CD4-positive, CD25-positive, alpha-beta regulatory T cell (primary cell): ENCODE measurements around the gene TESMIN. TPM values are rescaled to one million over a fixed set of nuclear protein-coding genes. Genes with fewer than 3 reads are reported as not detected.

Source experiments
- ATAC-seq, 2 donors: fragments of 150-1000 bp; cut with Tn5 transposase; one replicate each; pipeline ENCODE4 v1.10.0; 2021; ENCODE audit warnings: low read depth in 2 of 2, moderate number of reproducible peaks in 2 of 2, moderate library complexity in 1 of 2
- DNase-seq, 3 donors: peaks; one replicate each; pipeline versions ENCODE4 v3.0.0 to v3.0.0-alpha.2; 2012 to 2022; ENCODE audit warnings: mixed read lengths in 1 of 3
- H3K27ac ChIP-seq: one replicate; pipeline ENCODE4 v1.7.0; 2013; ENCODE audit warnings: mild to moderate bottlenecking, low read length; ENCODE audit not compliant: insufficient read depth, poor library complexity, severe bottlenecking
- H3K27me3 ChIP-seq: one replicate; pipeline ENCODE4 v1.7.0; 2013; ENCODE audit warnings: low read length; ENCODE audit not compliant: control insufficient read depth, insufficient read depth
- H3K36me3 ChIP-seq: one replicate; pipeline ENCODE4 v1.7.0; 2013; ENCODE audit warnings: mild to moderate bottlenecking, low read length, moderate library complexity; ENCODE audit not compliant: control insufficient read depth, insufficient read depth
- H3K4me1 ChIP-seq: 2 replicates; pipeline ENCODE4 v1.7.0; 2013; ENCODE audit warnings: mild to moderate bottlenecking, low read length; ENCODE audit not compliant: insufficient read depth, control insufficient read depth, poor library complexity, severe bottlenecking
- H3K4me3 ChIP-seq: one replicate; pipeline ENCODE4 v1.7.0; 2013; ENCODE audit warnings: low read depth, mild to moderate bottlenecking, low read length, moderate library complexity
- H3K9me3 ChIP-seq, 2 experiments: 1 replicate in 1 of 2; 2 replicates in 1 of 2; pipeline ENCODE4 v1.7.0; 2013; ENCODE audit warnings: low read length in 2 of 2, mild to moderate bottlenecking in 1 of 2, moderate library complexity in 1 of 2; ENCODE audit not compliant: control insufficient read depth in 2 of 2
- H3K27ac Mint-ChIP-seq, 3 donors: one replicate each; pipeline ENCODE4 v1.8.0; 2020 to 2022; ENCODE audit warnings: mild to moderate bottlenecking in 3 of 3, mixed read lengths in 3 of 3, moderate library complexity in 2 of 3
- H3K27me3 Mint-ChIP-seq: one replicate; pipeline ENCODE4 v1.8.0; 2022; ENCODE audit warnings: mild to moderate bottlenecking, mixed read lengths
- H3K36me3 Mint-ChIP-seq: one replicate; pipeline ENCODE4 v1.8.0; 2020; ENCODE audit warnings: mixed read lengths
- H3K4me1 Mint-ChIP-seq, 4 donors: one replicate each; pipeline ENCODE4 v1.8.0; 2020 to 2022; ENCODE audit warnings: mixed read lengths in 4 of 4, mild to moderate bottlenecking in 1 of 4
- H3K4me3 Mint-ChIP-seq, 4 donors: one replicate each; pipeline ENCODE4 v1.8.0; 2020 to 2022; ENCODE audit warnings: mild to moderate bottlenecking in 4 of 4, mixed read lengths in 4 of 4, moderate library complexity in 3 of 4
- H3K9me3 Mint-ChIP-seq, 7 donors: one replicate each; pipeline ENCODE4 v1.8.0; 2020 to 2022; ENCODE audit warnings: mixed read lengths in 7 of 7, mild to moderate bottlenecking in 3 of 7, moderate library complexity in 2 of 7
- polyA plus RNA-seq, 4 donors: library from polyadenylated mRNA; unstranded; fragments of 300-500 nt; fragmentation: Illumina TruSeq; gene quantifications; one replicate each; pipeline ENCODE4 v1.2.3, GENCODE V29; 2021
- total RNA-seq: library from RNA; stranded (reverse); gene quantifications from one replicate; pipeline ENCODE4 v1.2.3, GENCODE V29; 2022

Gene TESMIN
- total and polyA plus RNA-seq, 5 donors from 2014 or later, result 3.0 to 8.0 (median 5.3) TPM

GRCh38 chr11:68659158-68659921 is 92.0 kb downstream of the TESMIN start:
- H3K27me3 ChIP-seq, result no peaks in the 10 kb centered on the region
- H3K4me3 Mint-ChIP-seq, result no peak overlapping the region
- DNase-seq, result no peak

GRCh38 chr11:68658661-68659060 is 92.7 kb downstream of the TESMIN start:
- Mint-ChIP-seq H3K4me3 (no peak overlapping the region), H3K27ac (no peak overlapping the region), H3K27me3 (no peaks in the 10 kb centered on the region), H3K36me3 (no peaks in the 10 kb centered on the region), H3K9me3 (peaks cover 0 to 7% (median 0%) of the 10 kb centered on the region in 7 donors), H3K4me1 (no peaks in the 10 kb centered on the region)
- no peaks in the 10 kb centered on the region for H3K27me3 ChIP-seq
- no peak overlapping the region for H3K4me3 ChIP-seq
- ATAC-seq (no peak), DNase-seq (no peak)
- H3K9me3 ChIP-seq, result no peaks in the 10 kb centered on the region
- H3K36me3 ChIP-seq, result no peaks in the 10 kb centered on the region
- no peaks in the 10 kb centered on the region for H3K4me1 ChIP-seq
- H3K27ac ChIP-seq, result no peak overlapping the region

More at GRCh38 chr11:68659158-68659921, 92.0 kb downstream of the TESMIN start:
- no peaks in the 10 kb centered on the region for H3K36me3 Mint-ChIP-seq
- ATAC-seq, result no peak
- H3K27me3 Mint-ChIP-seq, result no peaks in the 10 kb centered on the region
- H3K27ac ChIP-seq, result no peak overlapping the region
- H3K4me3 ChIP-seq, result no peak overlapping the region
- H3K4me1 ChIP-seq, result no peaks in the 10 kb centered on the region
- peaks cover 0 to 7% (median 0%) of the 10 kb centered on the region in 7 donors for H3K9me3 Mint-ChIP-seq
- no peaks in the 10 kb centered on the region for H3K4me1 Mint-ChIP-seq
- H3K36me3 ChIP-seq, result no peaks in the 10 kb centered on the region
- no peaks in the 10 kb centered on the region for H3K9me3 ChIP-seq
- no peak overlapping the region for H3K27ac Mint-ChIP-seq

DNA sequence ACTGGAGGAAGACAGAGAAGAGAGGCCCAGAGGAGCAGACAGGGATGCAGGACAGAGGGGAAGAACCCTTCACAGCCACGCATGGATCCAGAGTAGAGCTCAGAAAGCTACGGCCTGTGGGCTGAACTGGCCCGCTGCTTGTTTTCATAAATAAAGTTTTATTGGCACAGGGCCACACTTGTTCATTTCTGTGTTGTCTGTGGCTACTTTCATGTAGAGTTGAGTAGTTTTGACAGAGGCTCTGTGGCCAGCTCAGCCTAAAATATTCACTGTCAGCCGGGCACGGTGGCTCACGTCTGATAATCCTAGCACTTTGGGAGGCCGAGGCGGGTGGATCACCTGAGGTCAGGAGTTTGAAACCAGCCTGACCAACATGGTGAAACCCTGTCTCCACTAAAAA is 93.2 kb downstream of the TESMIN start:
- H3K27me3 Mint-ChIP-seq, result no peaks in the 10 kb centered on the region
- Histone ChIP-seq H3K9me3 (no peaks in the 10 kb centered on the region), H3K36me3 (no peaks in the 10 kb centered on the region), H3K27me3 (no peaks in the 10 kb centered on the region), H3K4me1 (no peaks in the 10 kb centered on the region), H3K27ac (no peak overlapping the region), H3K4me3 (no peak overlapping the region)
- ATAC-seq (no peak), DNase-seq (no peak)
- no peak overlapping the region for H3K27ac Mint-ChIP-seq
- H3K36me3 Mint-ChIP-seq, result no peaks in the 10 kb centered on the region
- H3K4me1 Mint-ChIP-seq, result no peaks in the 10 kb centered on the region
- no peak overlapping the region for H3K4me3 Mint-ChIP-seq
- peaks cover 0 to 7% (median 0%) of the 10 kb centered on the region in 7 donors for H3K9me3 Mint-ChIP-seq

Other genes starting within 250 kb of the TESMIN start
- not detected for gene GAL, start 67.0 kb downstream of the TESMIN start, total RNA-seq
- gene GAL, start 67.0 kb downstream of the TESMIN start, polyA plus RNA-seq, result not detected
- gene CPT1A, start 90.4 kb upstream of the TESMIN start, total RNA-seq, result 16.7 TPM
- gene CPT1A, start 90.4 kb upstream of the TESMIN start, polyA plus RNA-seq, result 1 to 10 TPM in 3 of 4 donors, under 1 TPM in 1; 0.32 to 4.5 (median 3.1) TPM
- 40.7 TPM for gene MRPL21, start 152.3 kb upstream of the TESMIN start, total RNA-seq
- 100 to 1,000 TPM; 114 to 137 (median 132) TPM for gene MRPL21, start 152.3 kb upstream of the TESMIN start, polyA plus RNA-seq
- gene IGHMBP2, start 152.4 kb upstream of the TESMIN start, total RNA-seq, result 47.5 TPM
- 1 to 10 TPM; 5.4 to 8.2 (median 7.2) TPM for gene IGHMBP2, start 152.4 kb upstream of the TESMIN start, polyA plus RNA-seq
- not detected for gene MRGPRD, start 229.5 kb upstream of the TESMIN start, total RNA-seq
- gene MRGPRD, start 229.5 kb upstream of the TESMIN start, polyA plus RNA-seq, result under 1 TPM in 1 of 4 donors, not detected in 3; 0.50 TPM